DOHH2 (cell line): ENCODE measurements around the gene COL23A1.

Experiments used
- EZH2phosphoT487 ChIP-seq: fragments of 200-600 bp; sonication (generic); IDR thresholded peaks from 2 replicates; pipeline ENCODE4 v1.6.1; 2017; ENCODE audit warnings: borderline replicate concordance, mild to moderate bottlenecking, antibody characterized with exemption, low read length, moderate library complexity, mixed read lengths
- TF ChIP-seq, protein P1 (sequence below): fragments of 200-600 bp; sonication (generic); IDR thresholded peaks from one replicate; pipeline ENCODE4 v1.5.1; 2014; ENCODE audit warnings: antibody characterized with exemption, mild to moderate bottlenecking, low read depth, low read length; ENCODE audit not compliant: poor library complexity, severe bottlenecking

DNA sequence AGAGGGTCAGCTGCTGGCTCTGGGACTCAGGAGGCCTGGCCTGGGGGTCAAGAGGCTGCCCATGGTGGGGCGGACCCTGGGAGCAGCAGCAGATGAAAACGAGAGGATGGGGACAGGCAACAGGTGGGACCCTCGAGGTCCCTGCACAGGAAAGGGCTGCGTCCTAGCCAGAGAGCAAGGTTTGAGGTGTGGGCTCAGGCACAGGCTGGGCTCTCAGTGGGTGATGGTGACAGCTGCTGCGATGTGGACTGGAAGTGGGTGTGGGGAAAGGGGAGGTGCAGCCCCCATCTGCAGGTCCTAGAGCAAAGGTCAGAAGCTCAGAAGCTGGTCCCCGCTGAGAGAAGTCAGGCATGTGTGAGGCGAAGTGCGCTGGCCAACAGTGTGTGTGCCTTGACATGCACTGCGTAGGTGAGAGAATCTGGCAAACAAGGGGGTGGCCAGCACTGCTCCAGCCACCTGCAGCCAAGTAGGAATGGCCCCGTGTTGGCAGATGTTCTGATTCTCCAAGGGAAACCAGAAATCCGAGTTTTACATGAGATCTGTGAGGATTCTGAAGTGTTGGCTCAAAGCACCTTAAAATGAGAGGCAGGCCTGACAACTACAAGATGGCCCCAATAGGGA is 85.7 kb downstream of the COL23A1 start:
- TF ChIP-seq, protein P1, sequence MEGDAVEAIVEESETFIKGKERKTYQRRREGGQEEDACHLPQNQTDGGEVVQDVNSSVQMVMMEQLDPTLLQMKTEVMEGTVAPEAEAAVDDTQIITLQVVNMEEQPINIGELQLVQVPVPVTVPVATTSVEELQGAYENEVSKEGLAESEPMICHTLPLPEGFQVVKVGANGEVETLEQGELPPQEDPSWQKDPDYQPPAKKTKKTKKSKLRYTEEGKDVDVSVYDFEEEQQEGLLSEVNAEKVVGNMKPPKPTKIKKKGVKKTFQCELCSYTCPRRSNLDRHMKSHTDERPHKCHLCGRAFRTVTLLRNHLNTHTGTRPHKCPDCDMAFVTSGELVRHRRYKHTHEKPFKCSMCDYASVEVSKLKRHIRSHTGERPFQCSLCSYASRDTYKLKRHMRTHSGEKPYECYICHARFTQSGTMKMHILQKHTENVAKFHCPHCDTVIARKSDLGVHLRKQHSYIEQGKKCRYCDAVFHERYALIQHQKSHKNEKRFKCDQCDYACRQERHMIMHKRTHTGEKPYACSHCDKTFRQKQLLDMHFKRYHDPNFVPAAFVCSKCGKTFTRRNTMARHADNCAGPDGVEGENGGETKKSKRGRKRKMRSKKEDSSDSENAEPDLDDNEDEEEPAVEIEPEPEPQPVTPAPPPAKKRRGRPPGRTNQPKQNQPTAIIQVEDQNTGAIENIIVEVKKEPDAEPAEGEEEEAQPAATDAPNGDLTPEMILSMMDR, result no peak
- no peak for TF ChIP-seq EZH2phosphoT487
